Activated CD8-positive, alpha-beta memory T cell treated with anti-CD3 and anti-CD28 coated beads, Interleukin-2, amount 10 ng/mL, durations not matched to agents 7 days and 5 days (primary cell): ENCODE results near the gene CCDC154. TPM values are rescaled to one million over a fixed set of nuclear protein-coding genes. Genes with fewer than 3 reads are reported as not detected.
"Not testable (repeated sequence)": the region's sequence is repeated elsewhere in the genome, so short reads cannot be mapped to it uniquely, and the experiment has no call there.

Experiments used
- ATAC-seq: fragments of 150-1000 bp; cut with Tn5 transposase; one replicate; pipeline ENCODE4 v1.10.0; 2021; ENCODE audit warnings: moderate library complexity
- CTCF ChIA-PET: fragments of 350-600 bp; sonication (Branson Sonifier 250); formaldehyde crosslinking; loops from one replicate; lab custom pipeline; 2021; ENCODE audit warnings: antibody characterized with exemption; lab: Charles Lee
- DNase-seq: peaks from one replicate; pipeline ENCODE4 v3.0.0-alpha.2; 2020
- H3K27ac Mint-ChIP-seq: one replicate; pipeline ENCODE4 v1.8.0; 2021; ENCODE audit warnings: mild to moderate bottlenecking, mixed read lengths
- H3K27me3 Mint-ChIP-seq: one replicate; pipeline ENCODE4 v1.8.0; 2021; ENCODE audit warnings: mixed read lengths
- H3K36me3 Mint-ChIP-seq: one replicate; pipeline ENCODE4 v1.8.0; 2021; ENCODE audit warnings: mild to moderate bottlenecking, mixed read lengths
- H3K4me1 Mint-ChIP-seq: one replicate; pipeline ENCODE4 v1.8.0; 2021; ENCODE audit warnings: mixed read lengths
- H3K4me3 Mint-ChIP-seq: one replicate; pipeline ENCODE4 v1.8.0; 2021; ENCODE audit warnings: mild to moderate bottlenecking, moderate library complexity, mixed read lengths
- H3K9me3 Mint-ChIP-seq: one replicate; pipeline ENCODE4 v1.8.0; 2022; ENCODE audit warnings: low read depth, mixed read lengths
- total RNA-seq, 2 experiments: library from RNA; stranded (reverse); gene quantifications; one replicate each; pipeline ENCODE4 v1.2.3, GENCODE V29; 2021

CCDC154 gene
- total RNA-seq, 2 experiments from 2014 or later = 2.0 to 2.9 TPM

- H3K9me3 Mint-ChIP-seq, ATAC-seq, H3K27me3 Mint-ChIP-seq, H3K27ac Mint-ChIP-seq, H3K4me3 Mint-ChIP-seq, DNase-seq, CTCF ChIA-PET, H3K36me3 Mint-ChIP-seq: not testable (repeated sequence)
- H3K4me1 Mint-ChIP-seq = peaks cover 14% of the 10 kb centered on the region
Observed at GRCh38 chr16:1469141-1469540, 24.8 kb upstream of the CCDC154 start.

- DNase-seq = no peak
- CTCF ChIA-PET = no interaction called here
Observed at GRCh38 chr16:1468426-1468810, 24.1 kb upstream of the CCDC154 start.

GRCh38 chr16:1466968-1467521 is 22.7 kb upstream of the CCDC154 start:
- no peaks in the 10 kb centered on the region for H3K9me3 Mint-ChIP-seq
- no peaks in the 10 kb centered on the region for H3K27me3 Mint-ChIP-seq
- CTCF ChIA-PET = no interaction called here
- no peaks in the 10 kb centered on the region for H3K4me1 Mint-ChIP-seq
- DNase-seq (no peak), ATAC-seq (peak; percentile 20)
- H3K36me3 Mint-ChIP-seq = no peaks in the 10 kb centered on the region
- H3K4me3 Mint-ChIP-seq = no peak overlapping the region
- H3K27ac Mint-ChIP-seq = no peak overlapping the region

More at GRCh38 chr16:1468426-1468810, 24.1 kb upstream of the CCDC154 start:
- H3K4me1 Mint-ChIP-seq = peaks cover 8% of the 10 kb centered on the region
- no peak overlapping the region for H3K4me3 Mint-ChIP-seq
- no peaks in the 10 kb centered on the region for H3K9me3 Mint-ChIP-seq
- H3K36me3 Mint-ChIP-seq = no peaks in the 10 kb centered on the region
- no peak for ATAC-seq
- no peak overlapping the region for H3K27ac Mint-ChIP-seq
- H3K27me3 Mint-ChIP-seq = no peaks in the 10 kb centered on the region

GRCh38 chr16:1466054-1466453 is 21.7 kb upstream of the CCDC154 start:
- Mint-ChIP-seq H3K27me3 (no peaks in the 10 kb centered on the region), H3K4me1 (no peaks in the 10 kb centered on the region), H3K36me3 (peaks cover 2% of the 10 kb centered on the region), H3K4me3 (no peak overlapping the region), H3K27ac (no peak overlapping the region), H3K9me3 (no peaks in the 10 kb centered on the region)
- CTCF ChIA-PET = no interaction called here
- DNase-seq (no peak), ATAC-seq (no peak)

- Mint-ChIP-seq H3K4me1 (no peaks in the 10 kb centered on the region), H3K36me3 (peaks cover 2% of the 10 kb centered on the region), H3K9me3 (no peaks in the 10 kb centered on the region), H3K27ac (no peak overlapping the region), H3K27me3 (no peaks in the 10 kb centered on the region), H3K4me3 (no peak overlapping the region)
- DNase-seq = no peak
- CTCF ChIA-PET = no interaction called here
- ATAC-seq = no peak
Observed at GRCh38 chr16:1465567-1465915, 21.2 kb upstream of the CCDC154 start.

- no peaks in the 10 kb centered on the region for H3K4me1 Mint-ChIP-seq
- no peak overlapping the region for H3K27ac Mint-ChIP-seq
- peaks cover 2% of the 10 kb centered on the region for H3K36me3 Mint-ChIP-seq
- ATAC-seq (no peak), DNase-seq (no peak)
- H3K9me3 Mint-ChIP-seq = no peaks in the 10 kb centered on the region
- no peaks in the 10 kb centered on the region for H3K27me3 Mint-ChIP-seq
- CTCF ChIA-PET = interaction anchor here (1.1 kb wide), 1 partner anchor 52 kb away, joined by 3 read pairs; no protein-coding TSS in a partner anchor
- H3K4me3 Mint-ChIP-seq = no peak overlapping the region
Observed at GRCh38 chr16:1464894-1465566, 20.7 kb upstream of the CCDC154 start.

GRCh38 chr16:1464196-1464893 is 20.0 kb upstream of the CCDC154 start:
- DNase-seq (no peak), ATAC-seq (no peak)
- Mint-ChIP-seq H3K4me1 (no peaks in the 10 kb centered on the region), H3K27me3 (no peaks in the 10 kb centered on the region), H3K27ac (no peak overlapping the region), H3K9me3 (no peaks in the 10 kb centered on the region), H3K4me3 (no peak overlapping the region), H3K36me3 (peaks cover 2% of the 10 kb centered on the region)
- CTCF ChIA-PET = interaction anchor here (1.1 to 1.5 kb wide), 2 partner anchors 51 to 101 kb away, joined by 3 read pairs; no protein-coding TSS in a partner anchor

GRCh38 chr16:1461146-1461545 is 16.8 kb upstream of the CCDC154 start:
- no peak overlapping the region for H3K27ac Mint-ChIP-seq
- no peak overlapping the region for H3K4me3 Mint-ChIP-seq
- peaks cover 2% of the 10 kb centered on the region for H3K36me3 Mint-ChIP-seq
- CTCF ChIA-PET = no interaction called here
- no peaks in the 10 kb centered on the region for H3K27me3 Mint-ChIP-seq
- no peaks in the 10 kb centered on the region for H3K9me3 Mint-ChIP-seq
- ATAC-seq (no peak), DNase-seq (no peak)
- H3K4me1 Mint-ChIP-seq = peaks cover 7% of the 10 kb centered on the region

- no peaks in the 10 kb centered on the region for H3K27me3 Mint-ChIP-seq
- H3K9me3 Mint-ChIP-seq = no peaks in the 10 kb centered on the region
- ATAC-seq (no peak), DNase-seq (no peak)
- CTCF ChIA-PET = no interaction called here
- peaks cover 7% of the 10 kb centered on the region for H3K4me1 Mint-ChIP-seq
- H3K27ac Mint-ChIP-seq = no peak overlapping the region
- peaks cover 2% of the 10 kb centered on the region for H3K36me3 Mint-ChIP-seq
- H3K4me3 Mint-ChIP-seq = no peak overlapping the region
Observed at GRCh38 chr16:1460602-1461138, 16.3 kb upstream of the CCDC154 start.

- Mint-ChIP-seq H3K4me3 (no peak overlapping the region), H3K27ac (no peak overlapping the region), H3K9me3 (no peaks in the 10 kb centered on the region), H3K4me1 (peaks cover 7% of the 10 kb centered on the region), H3K36me3 (peaks cover 2% of the 10 kb centered on the region), H3K27me3 (no peaks in the 10 kb centered on the region)
- ATAC-seq (no peak), DNase-seq (no peak)
- CTCF ChIA-PET = no interaction called here
Observed at GRCh38 chr16:1459967-1460366, 15.6 kb upstream of the CCDC154 start.

GRCh38 chr16:1458977-1459341 is 14.6 kb upstream of the CCDC154 start:
- CTCF ChIA-PET = no interaction called here
- no peak overlapping the region for H3K27ac Mint-ChIP-seq
- no peaks in the 10 kb centered on the region for H3K27me3 Mint-ChIP-seq

GRCh38 chr16:1458336-1458976 is 14.1 kb upstream of the CCDC154 start:
- H3K4me1 Mint-ChIP-seq = peaks cover 16% of the 10 kb centered on the region
- no peak overlapping the region for H3K4me3 Mint-ChIP-seq
- peaks cover 2% of the 10 kb centered on the region for H3K36me3 Mint-ChIP-seq
- no peaks in the 10 kb centered on the region for H3K9me3 Mint-ChIP-seq
- H3K27ac Mint-ChIP-seq = no peak overlapping the region
- no peaks in the 10 kb centered on the region for H3K27me3 Mint-ChIP-seq
- no peak for DNase-seq
- no peak for ATAC-seq
- CTCF ChIA-PET = no interaction called here

More at GRCh38 chr16:1458977-1459341, 14.6 kb upstream of the CCDC154 start:
- DNase-seq (no peak), ATAC-seq (no peak)
- no peak overlapping the region for H3K4me3 Mint-ChIP-seq
- H3K4me1 Mint-ChIP-seq = peaks cover 11% of the 10 kb centered on the region
- no peaks in the 10 kb centered on the region for H3K9me3 Mint-ChIP-seq
- H3K36me3 Mint-ChIP-seq = peaks cover 2% of the 10 kb centered on the region

- no peaks in the 10 kb centered on the region for H3K9me3 Mint-ChIP-seq
- H3K27ac Mint-ChIP-seq = no peak overlapping the region
Observed at GRCh38 chr16:1457489-1458245, 13.3 kb upstream of the CCDC154 start.

More at GRCh38 chr16:1457489-1458245, 13.3 kb upstream of the CCDC154 start:
- no peak overlapping the region for H3K4me3 Mint-ChIP-seq
- H3K36me3 Mint-ChIP-seq = peaks cover 2% of the 10 kb centered on the region
- H3K4me1 Mint-ChIP-seq = peaks cover 17% of the 10 kb centered on the region
- ATAC-seq = no peak
- DNase-seq = no peak
- CTCF ChIA-PET = no interaction called here
- H3K27me3 Mint-ChIP-seq = no peaks in the 10 kb centered on the region
